ENCODE data around the gene VPS45. TPM values are rescaled to one million over a fixed set of nuclear protein-coding genes. Genes with fewer than 3 reads are reported as not detected.
"Not testable (repeated sequence)": the region's sequence is repeated elsewhere in the genome, so short reads cannot be mapped to it uniquely, and the experiment has no call there.

Gene VPS45
- total RNA-seq, 1 donor from 2014 or later = 37.4 TPM

DNA sequence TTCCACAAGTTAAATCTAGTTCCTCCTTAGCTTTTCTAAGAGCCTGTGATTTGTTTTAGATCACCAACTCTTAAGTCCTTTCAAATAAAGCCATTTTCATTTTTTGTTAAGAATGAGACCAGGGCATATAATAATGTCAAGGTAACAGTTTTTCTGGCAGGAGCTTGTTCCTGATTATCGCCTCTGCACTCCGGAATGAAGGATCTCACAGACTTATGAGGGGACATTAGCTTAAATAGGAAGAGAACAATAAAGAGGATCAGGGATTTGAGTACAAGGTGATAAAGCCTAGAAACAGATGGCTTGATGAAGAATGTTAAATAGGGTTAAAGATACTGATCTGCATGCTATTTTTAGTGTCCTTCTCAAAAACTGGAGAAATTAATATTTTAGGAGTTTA lies 43.4 kb upstream of the VPS45 start:
- DNase-seq (no peak), ATAC-seq (no peak)
- intact Hi-C loops (cut with DNase I) = no loop called here
- H3K27me3 ChIP-seq = no peaks in the 10 kb centered on the region
- H3K4me3 ChIP-seq = no peak overlapping the region
- TF ChIP-seq, protein P1, sequence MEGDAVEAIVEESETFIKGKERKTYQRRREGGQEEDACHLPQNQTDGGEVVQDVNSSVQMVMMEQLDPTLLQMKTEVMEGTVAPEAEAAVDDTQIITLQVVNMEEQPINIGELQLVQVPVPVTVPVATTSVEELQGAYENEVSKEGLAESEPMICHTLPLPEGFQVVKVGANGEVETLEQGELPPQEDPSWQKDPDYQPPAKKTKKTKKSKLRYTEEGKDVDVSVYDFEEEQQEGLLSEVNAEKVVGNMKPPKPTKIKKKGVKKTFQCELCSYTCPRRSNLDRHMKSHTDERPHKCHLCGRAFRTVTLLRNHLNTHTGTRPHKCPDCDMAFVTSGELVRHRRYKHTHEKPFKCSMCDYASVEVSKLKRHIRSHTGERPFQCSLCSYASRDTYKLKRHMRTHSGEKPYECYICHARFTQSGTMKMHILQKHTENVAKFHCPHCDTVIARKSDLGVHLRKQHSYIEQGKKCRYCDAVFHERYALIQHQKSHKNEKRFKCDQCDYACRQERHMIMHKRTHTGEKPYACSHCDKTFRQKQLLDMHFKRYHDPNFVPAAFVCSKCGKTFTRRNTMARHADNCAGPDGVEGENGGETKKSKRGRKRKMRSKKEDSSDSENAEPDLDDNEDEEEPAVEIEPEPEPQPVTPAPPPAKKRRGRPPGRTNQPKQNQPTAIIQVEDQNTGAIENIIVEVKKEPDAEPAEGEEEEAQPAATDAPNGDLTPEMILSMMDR (IDR thresholded peaks at IDR 0.05) = no peak
- H3K36me3 ChIP-seq = no peaks in the 10 kb centered on the region
- no peaks in the 10 kb centered on the region for H3K4me1 ChIP-seq
- no peaks in the 10 kb centered on the region for H3K9me3 ChIP-seq
- no peak overlapping the region for H3K27ac ChIP-seq

DNA sequence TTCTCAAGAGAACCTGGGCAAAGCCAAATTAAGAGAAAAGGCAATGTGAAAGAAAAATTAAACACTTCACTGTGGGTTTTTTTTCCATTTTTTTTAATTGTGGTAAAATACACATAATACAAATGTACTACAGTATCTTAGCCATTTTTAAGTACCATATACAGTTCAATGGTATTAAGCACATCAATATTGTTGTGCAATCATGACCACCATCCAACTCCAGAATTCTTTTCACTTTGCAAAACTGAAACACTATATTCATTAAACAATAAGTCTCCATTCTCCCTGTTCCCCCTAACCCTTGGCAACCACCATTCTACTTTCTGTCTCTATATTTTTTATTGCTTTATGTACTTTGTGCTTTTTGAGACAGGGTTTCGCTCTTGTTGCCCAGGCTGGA lies 39.3 kb upstream of the VPS45 start:
- Histone ChIP-seq H3K9me3 (no peaks in the 10 kb centered on the region), H3K4me3 (no peak overlapping the region), H3K27me3 (no peaks in the 10 kb centered on the region), H3K27ac (no peak overlapping the region), H3K4me1 (no peaks in the 10 kb centered on the region), H3K36me3 (no peaks in the 10 kb centered on the region)
- intact Hi-C loops (cut with DNase I) = no loop called here
- no peak for ATAC-seq
- DNase-seq = no peak
- TF ChIP-seq, protein P1 (IDR thresholded peaks at IDR 0.05) = no peak

- ATAC-seq (no peak), DNase-seq (no peak)
- Histone ChIP-seq H3K27me3 (no peaks in the 10 kb centered on the region), H3K4me3 (no peak overlapping the region), H3K9me3 (no peaks in the 10 kb centered on the region), H3K36me3 (no peaks in the 10 kb centered on the region), H3K4me1 (no peaks in the 10 kb centered on the region), H3K27ac (no peak overlapping the region)
- TF ChIP-seq, protein P1 (IDR thresholded peaks at IDR 0.05) = no peak
- intact Hi-C loops (cut with DNase I) = no loop called here
Observed at GRCh38 chr1:150034336-150034735, 33.2 kb upstream of the VPS45 start.

DNA sequence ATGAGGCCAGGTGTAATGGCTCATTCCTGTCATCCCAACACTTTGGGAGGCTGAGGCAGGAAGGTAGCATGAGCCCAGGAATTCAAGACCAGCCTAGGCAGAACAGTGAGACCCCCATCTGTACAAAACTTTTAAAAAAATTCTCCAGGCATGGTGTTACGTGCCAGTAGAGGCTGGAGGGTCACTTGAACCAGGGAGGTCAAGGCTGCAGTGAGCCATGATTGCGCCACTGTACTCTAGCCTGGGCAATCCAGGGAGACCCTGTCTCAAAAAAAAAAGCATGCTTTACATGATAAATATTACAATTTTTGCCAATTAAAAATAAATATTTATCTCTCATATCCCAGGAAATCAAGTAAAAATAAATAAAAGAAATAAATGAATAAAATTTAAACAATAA lies 17.6 kb upstream of the VPS45 start:
- Histone ChIP-seq H3K4me1 (no peaks in the 10 kb centered on the region), H3K9me3 (no peaks in the 10 kb centered on the region), H3K4me3 (no peak overlapping the region), H3K27me3 (no peaks in the 10 kb centered on the region), H3K36me3 (no peaks in the 10 kb centered on the region), H3K27ac (no peak overlapping the region)
- TF ChIP-seq, protein P1 (IDR thresholded peaks at IDR 0.05) = no peak
- DNase-seq = no peak
- no peak for ATAC-seq
- intact Hi-C loops (cut with DNase I) = no loop called here

- no peak overlapping the region for H3K27ac ChIP-seq
- H3K4me3 ChIP-seq = no peak overlapping the region
- H3K36me3 ChIP-seq = no peaks in the 10 kb centered on the region
- DNase-seq (no peak), ATAC-seq (no peak)
- no peaks in the 10 kb centered on the region for H3K4me1 ChIP-seq
- intact Hi-C loops (cut with DNase I) = no loop called here
- no peaks in the 10 kb centered on the region for H3K27me3 ChIP-seq
- H3K9me3 ChIP-seq = no peaks in the 10 kb centered on the region
- TF ChIP-seq, protein P1 (IDR thresholded peaks at IDR 0.05) = no peak
Observed at GRCh38 chr1:150051089-150051373, 16.5 kb upstream of the VPS45 start.

GRCh38 chr1:150051905-150052412 lies 15.6 kb upstream of the VPS45 start:
- DNase-seq; intact Hi-C loops (cut with DNase I); H3K27ac ChIP-seq; ATAC-seq; H3K9me3 ChIP-seq; H3K4me1 ChIP-seq; H3K27me3 ChIP-seq; H3K4me3 ChIP-seq; H3K36me3 ChIP-seq: not testable (repeated sequence)

All from upper lobe of right lung (tissue), 1 donor.